Right lobe of liver (tissue), 4 donors: ENCODE results near the gene SYCE3.

Source experiments
- POLR2A ChIP-seq: fragments of 450-650 bp; IDR thresholded peaks from one replicate; pipeline ENCODE4 v1.6.1; 2017; ENCODE audit warnings: antibody characterized with exemption, mild to moderate bottlenecking
- TF ChIP-seq, protein P1 (sequence below), 4 donors: fragments of 200-600 bp in 3 of 4; fragments of 450-650 bp in 1 of 4; IDR thresholded peaks; one replicate each; pipeline versions ENCODE4 v1.5.1 to v1.8.0; 2016 to 2022; ENCODE audit warnings: antibody characterized with exemption in 4 of 4, mild to moderate bottlenecking in 2 of 4
- donor health status: DM: no; HTN: no; CAD: no.
- donor health status: DM: no; HTN: no; CAD: no.
- donor health status: DM: no; HTN: yes; CAD: no.

DNA sequence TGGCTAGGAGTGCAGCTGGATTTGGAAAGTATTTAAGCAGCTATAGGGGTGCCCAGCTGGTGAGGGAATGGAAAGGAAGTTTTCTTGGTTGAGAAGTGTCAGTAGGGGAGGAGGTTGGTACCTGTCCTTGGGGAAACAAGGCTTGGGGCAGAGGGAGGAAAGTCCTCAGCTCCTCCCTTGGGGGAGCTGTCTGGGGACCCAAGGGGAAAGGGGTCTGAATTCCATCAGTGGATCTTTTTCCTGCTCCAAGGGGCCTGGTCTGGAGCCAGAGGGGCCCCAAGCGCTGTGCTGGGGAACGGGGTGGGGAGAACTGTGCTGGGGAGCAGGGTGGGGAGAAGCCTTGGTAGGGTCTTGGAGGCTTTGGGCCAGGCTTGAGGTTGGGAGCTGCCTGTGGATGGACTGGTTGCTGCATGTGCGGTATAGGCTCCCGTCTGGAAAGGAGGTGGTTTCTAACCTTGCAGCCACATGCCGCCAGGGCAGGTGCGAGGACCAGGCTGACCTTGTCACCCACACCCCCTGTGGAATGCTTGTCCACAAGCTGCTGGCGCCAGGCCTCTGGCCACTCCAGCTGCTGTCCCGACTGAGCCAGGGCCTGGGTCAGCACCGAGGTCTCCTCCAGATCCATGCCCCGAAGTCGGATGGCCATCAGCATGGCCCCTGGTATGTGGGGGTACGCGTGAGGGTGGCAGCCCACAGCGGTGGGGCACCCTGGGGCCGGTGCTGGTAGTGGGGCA is 33.9 kb downstream of the SYCE3 start:
- TF ChIP-seq, protein P1, sequence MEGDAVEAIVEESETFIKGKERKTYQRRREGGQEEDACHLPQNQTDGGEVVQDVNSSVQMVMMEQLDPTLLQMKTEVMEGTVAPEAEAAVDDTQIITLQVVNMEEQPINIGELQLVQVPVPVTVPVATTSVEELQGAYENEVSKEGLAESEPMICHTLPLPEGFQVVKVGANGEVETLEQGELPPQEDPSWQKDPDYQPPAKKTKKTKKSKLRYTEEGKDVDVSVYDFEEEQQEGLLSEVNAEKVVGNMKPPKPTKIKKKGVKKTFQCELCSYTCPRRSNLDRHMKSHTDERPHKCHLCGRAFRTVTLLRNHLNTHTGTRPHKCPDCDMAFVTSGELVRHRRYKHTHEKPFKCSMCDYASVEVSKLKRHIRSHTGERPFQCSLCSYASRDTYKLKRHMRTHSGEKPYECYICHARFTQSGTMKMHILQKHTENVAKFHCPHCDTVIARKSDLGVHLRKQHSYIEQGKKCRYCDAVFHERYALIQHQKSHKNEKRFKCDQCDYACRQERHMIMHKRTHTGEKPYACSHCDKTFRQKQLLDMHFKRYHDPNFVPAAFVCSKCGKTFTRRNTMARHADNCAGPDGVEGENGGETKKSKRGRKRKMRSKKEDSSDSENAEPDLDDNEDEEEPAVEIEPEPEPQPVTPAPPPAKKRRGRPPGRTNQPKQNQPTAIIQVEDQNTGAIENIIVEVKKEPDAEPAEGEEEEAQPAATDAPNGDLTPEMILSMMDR (IDR thresholded peaks at IDR 0.05) = no peak
- no peak for TF ChIP-seq POLR2A
